HEK293 (cell line): ENCODE results near the gene EMC7.

ENCODE experiments used
- SETDB1 ChIP-seq: IDR thresholded peaks from one replicate; pipeline ENCODE4 v1.6.1; 2017; ENCODE audit warnings: mild to moderate bottlenecking, low read length, moderate library complexity, mixed read lengths; ENCODE audit not compliant: insufficient read length
- ZNF146 ChIP-seq: fragments of 450-650 bp; formaldehyde crosslinking; IDR thresholded peaks from 2 replicates; pipeline ENCODE4 v1.5.1; 2016; ENCODE audit warnings: missing biosample characterization, missing genetic modification characterization
- ZNF24 ChIP-seq: fragments of 450-650 bp; formaldehyde crosslinking; IDR thresholded peaks from 2 replicates; pipeline ENCODE4 v1.5.1; 2016; ENCODE audit warnings: missing biosample characterization, missing genetic modification characterization
- ZNF768 ChIP-seq: fragments of 450-650 bp; formaldehyde crosslinking; IDR thresholded peaks from 2 replicates; pipeline ENCODE4 v1.5.1; 2018; ENCODE audit warnings: missing biosample characterization, mild to moderate bottlenecking, missing genetic modification characterization
- ZNF791 ChIP-seq: fragments of 450-650 bp; formaldehyde crosslinking; IDR thresholded peaks from 2 replicates; pipeline ENCODE4 v1.5.1; 2016; ENCODE audit warnings: missing biosample characterization, missing genetic modification characterization
- TF ChIP-seq, protein P1 (sequence below): fragments of 450-650 bp; formaldehyde crosslinking; IDR thresholded peaks from 2 replicates; pipeline ENCODE4 v1.5.1; 2016; ENCODE audit warnings: missing biosample characterization, missing genetic modification characterization
- TF ChIP-seq, protein P2 (sequence below): fragments of 450-650 bp; formaldehyde crosslinking; IDR thresholded peaks from 2 replicates; pipeline ENCODE4 v1.5.1; 2016; ENCODE audit warnings: missing biosample characterization, missing genetic modification characterization, low read depth
- TF ChIP-seq, protein P3 (sequence below): fragments of 450-650 bp; formaldehyde crosslinking; IDR thresholded peaks from 2 replicates; pipeline ENCODE4 v1.5.1; 2016; ENCODE audit warnings: missing biosample characterization, missing genetic modification characterization
- TF ChIP-seq, protein P4 (sequence below): sonication (generic); formaldehyde crosslinking; IDR thresholded peaks from 2 replicates; pipeline ENCODE4 v1.8.1; 2022; ENCODE audit warnings: mild to moderate bottlenecking, moderate library complexity, missing genetic modification reagents
- TF ChIP-seq, protein P5 (sequence below): fragments of 450-650 bp; formaldehyde crosslinking; IDR thresholded peaks from 2 replicates; pipeline ENCODE4 v1.5.1; 2016; ENCODE audit warnings: missing biosample characterization, missing genetic modification characterization, borderline replicate concordance
- TF ChIP-seq, protein P6 (sequence below): fragments of 450-650 bp; formaldehyde crosslinking; IDR thresholded peaks from 2 replicates; pipeline ENCODE4 v1.5.1; 2016; ENCODE audit warnings: missing biosample characterization, missing genetic modification characterization
- TF ChIP-seq, protein P7 (sequence below): fragments of 450-650 bp; formaldehyde crosslinking; IDR thresholded peaks from 2 replicates; pipeline ENCODE4 v1.5.1; 2016; ENCODE audit warnings: missing biosample characterization, missing genetic modification characterization, borderline replicate concordance

DNA sequence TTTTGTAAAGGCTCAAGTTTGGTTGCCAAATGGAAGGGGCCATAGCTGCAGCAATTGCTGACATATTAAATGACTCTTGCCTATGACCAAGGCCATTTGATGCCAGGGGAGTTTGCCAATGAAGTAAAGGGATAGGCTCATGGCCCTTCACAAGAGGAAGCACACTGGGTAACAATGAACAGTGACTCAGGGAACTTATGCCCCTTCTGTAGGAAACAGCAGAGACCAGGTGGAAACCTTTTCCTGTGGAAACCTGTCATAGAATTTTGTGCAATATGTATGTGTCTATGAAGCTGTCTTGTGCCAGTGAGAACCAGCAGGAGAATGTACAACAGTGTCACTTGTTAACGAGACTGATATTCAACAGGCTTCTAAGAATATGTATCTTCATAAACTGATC is 37.2 kb downstream of the EMC7 start:
- TF ChIP-seq SETDB1 (no peak), ZNF768 (tag by site-specific recombination) (no peak), ZNF791 (tag by site-specific recombination) (no peak), ZNF24 (tag by site-specific recombination) (no peak), ZNF146 (tag by site-specific recombination) (no peak)
- TF ChIP-seq, protein P1, sequence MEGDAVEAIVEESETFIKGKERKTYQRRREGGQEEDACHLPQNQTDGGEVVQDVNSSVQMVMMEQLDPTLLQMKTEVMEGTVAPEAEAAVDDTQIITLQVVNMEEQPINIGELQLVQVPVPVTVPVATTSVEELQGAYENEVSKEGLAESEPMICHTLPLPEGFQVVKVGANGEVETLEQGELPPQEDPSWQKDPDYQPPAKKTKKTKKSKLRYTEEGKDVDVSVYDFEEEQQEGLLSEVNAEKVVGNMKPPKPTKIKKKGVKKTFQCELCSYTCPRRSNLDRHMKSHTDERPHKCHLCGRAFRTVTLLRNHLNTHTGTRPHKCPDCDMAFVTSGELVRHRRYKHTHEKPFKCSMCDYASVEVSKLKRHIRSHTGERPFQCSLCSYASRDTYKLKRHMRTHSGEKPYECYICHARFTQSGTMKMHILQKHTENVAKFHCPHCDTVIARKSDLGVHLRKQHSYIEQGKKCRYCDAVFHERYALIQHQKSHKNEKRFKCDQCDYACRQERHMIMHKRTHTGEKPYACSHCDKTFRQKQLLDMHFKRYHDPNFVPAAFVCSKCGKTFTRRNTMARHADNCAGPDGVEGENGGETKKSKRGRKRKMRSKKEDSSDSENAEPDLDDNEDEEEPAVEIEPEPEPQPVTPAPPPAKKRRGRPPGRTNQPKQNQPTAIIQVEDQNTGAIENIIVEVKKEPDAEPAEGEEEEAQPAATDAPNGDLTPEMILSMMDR (tag by site-specific recombination), result no peak
- TF ChIP-seq, protein P2, sequence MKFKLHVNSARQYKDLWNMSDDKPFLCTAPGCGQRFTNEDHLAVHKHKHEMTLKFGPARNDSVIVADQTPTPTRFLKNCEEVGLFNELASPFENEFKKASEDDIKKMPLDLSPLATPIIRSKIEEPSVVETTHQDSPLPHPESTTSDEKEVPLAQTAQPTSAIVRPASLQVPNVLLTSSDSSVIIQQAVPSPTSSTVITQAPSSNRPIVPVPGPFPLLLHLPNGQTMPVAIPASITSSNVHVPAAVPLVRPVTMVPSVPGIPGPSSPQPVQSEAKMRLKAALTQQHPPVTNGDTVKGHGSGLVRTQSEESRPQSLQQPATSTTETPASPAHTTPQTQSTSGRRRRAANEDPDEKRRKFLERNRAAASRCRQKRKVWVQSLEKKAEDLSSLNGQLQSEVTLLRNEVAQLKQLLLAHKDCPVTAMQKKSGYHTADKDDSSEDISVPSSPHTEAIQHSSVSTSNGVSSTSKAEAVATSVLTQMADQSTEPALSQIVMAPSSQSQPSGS (tag by site-specific recombination), result no peak
- TF ChIP-seq, protein P3, sequence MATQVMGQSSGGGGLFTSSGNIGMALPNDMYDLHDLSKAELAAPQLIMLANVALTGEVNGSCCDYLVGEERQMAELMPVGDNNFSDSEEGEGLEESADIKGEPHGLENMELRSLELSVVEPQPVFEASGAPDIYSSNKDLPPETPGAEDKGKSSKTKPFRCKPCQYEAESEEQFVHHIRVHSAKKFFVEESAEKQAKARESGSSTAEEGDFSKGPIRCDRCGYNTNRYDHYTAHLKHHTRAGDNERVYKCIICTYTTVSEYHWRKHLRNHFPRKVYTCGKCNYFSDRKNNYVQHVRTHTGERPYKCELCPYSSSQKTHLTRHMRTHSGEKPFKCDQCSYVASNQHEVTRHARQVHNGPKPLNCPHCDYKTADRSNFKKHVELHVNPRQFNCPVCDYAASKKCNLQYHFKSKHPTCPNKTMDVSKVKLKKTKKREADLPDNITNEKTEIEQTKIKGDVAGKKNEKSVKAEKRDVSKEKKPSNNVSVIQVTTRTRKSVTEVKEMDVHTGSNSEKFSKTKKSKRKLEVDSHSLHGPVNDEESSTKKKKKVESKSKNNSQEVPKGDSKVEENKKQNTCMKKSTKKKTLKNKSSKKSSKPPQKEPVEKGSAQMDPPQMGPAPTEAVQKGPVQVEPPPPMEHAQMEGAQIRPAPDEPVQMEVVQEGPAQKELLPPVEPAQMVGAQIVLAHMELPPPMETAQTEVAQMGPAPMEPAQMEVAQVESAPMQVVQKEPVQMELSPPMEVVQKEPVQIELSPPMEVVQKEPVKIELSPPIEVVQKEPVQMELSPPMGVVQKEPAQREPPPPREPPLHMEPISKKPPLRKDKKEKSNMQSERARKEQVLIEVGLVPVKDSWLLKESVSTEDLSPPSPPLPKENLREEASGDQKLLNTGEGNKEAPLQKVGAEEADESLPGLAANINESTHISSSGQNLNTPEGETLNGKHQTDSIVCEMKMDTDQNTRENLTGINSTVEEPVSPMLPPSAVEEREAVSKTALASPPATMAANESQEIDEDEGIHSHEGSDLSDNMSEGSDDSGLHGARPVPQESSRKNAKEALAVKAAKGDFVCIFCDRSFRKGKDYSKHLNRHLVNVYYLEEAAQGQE, result no peak
- TF ChIP-seq, protein P4, sequence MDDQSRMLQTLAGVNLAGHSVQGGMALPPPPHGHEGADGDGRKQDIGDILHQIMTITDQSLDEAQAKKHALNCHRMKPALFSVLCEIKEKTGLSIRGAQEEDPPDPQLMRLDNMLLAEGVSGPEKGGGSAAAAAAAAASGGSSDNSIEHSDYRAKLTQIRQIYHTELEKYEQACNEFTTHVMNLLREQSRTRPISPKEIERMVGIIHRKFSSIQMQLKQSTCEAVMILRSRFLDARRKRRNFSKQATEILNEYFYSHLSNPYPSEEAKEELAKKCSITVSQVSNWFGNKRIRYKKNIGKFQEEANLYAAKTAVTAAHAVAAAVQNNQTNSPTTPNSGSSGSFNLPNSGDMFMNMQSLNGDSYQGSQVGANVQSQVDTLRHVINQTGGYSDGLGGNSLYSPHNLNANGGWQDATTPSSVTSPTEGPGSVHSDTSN (CRISPR knock-in tag), result no peak
- TF ChIP-seq, protein P5, sequence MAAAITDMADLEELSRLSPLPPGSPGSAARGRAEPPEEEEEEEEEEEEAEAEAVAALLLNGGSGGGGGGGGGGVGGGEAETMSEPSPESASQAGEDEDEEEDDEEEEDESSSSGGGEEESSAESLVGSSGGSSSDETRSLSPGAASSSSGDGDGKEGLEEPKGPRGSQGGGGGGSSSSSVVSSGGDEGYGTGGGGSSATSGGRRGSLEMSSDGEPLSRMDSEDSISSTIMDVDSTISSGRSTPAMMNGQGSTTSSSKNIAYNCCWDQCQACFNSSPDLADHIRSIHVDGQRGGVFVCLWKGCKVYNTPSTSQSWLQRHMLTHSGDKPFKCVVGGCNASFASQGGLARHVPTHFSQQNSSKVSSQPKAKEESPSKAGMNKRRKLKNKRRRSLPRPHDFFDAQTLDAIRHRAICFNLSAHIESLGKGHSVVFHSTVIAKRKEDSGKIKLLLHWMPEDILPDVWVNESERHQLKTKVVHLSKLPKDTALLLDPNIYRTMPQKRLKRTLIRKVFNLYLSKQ (tag by site-specific recombination), result no peak
- TF ChIP-seq, protein P6, sequence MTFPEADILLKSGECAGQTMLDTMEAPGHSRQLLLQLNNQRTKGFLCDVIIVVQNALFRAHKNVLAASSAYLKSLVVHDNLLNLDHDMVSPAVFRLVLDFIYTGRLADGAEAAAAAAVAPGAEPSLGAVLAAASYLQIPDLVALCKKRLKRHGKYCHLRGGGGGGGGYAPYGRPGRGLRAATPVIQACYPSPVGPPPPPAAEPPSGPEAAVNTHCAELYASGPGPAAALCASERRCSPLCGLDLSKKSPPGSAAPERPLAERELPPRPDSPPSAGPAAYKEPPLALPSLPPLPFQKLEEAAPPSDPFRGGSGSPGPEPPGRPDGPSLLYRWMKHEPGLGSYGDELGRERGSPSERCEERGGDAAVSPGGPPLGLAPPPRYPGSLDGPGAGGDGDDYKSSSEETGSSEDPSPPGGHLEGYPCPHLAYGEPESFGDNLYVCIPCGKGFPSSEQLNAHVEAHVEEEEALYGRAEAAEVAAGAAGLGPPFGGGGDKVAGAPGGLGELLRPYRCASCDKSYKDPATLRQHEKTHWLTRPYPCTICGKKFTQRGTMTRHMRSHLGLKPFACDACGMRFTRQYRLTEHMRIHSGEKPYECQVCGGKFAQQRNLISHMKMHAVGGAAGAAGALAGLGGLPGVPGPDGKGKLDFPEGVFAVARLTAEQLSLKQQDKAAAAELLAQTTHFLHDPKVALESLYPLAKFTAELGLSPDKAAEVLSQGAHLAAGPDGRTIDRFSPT, result no peak
- TF ChIP-seq, protein P7, sequence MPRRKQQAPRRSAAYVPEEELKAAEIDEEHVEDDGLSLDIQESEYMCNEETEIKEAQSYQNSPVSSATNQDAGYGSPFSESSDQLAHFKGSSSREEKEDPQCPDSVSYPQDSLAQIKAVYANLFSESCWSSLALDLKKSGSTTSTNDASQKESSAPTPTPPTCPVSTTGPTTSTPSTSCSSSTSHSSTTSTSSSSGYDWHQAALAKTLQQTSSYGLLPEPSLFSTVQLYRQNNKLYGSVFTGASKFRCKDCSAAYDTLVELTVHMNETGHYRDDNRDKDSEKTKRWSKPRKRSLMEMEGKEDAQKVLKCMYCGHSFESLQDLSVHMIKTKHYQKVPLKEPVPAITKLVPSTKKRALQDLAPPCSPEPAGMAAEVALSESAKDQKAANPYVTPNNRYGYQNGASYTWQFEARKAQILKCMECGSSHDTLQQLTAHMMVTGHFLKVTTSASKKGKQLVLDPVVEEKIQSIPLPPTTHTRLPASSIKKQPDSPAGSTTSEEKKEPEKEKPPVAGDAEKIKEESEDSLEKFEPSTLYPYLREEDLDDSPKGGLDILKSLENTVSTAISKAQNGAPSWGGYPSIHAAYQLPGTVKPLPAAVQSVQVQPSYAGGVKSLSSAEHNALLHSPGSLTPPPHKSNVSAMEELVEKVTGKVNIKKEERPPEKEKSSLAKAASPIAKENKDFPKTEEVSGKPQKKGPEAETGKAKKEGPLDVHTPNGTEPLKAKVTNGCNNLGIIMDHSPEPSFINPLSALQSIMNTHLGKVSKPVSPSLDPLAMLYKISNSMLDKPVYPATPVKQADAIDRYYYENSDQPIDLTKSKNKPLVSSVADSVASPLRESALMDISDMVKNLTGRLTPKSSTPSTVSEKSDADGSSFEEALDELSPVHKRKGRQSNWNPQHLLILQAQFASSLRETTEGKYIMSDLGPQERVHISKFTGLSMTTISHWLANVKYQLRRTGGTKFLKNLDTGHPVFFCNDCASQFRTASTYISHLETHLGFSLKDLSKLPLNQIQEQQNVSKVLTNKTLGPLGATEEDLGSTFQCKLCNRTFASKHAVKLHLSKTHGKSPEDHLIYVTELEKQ, result no peak
